HG02852 (cell line): ENCODE data around the gene PTGER3.
A peak's percentile ranks its signal among the peaks of the same experiment; 100 is the strongest.

Experiments used
- ATAC-seq: cut with Tn5 transposase; IDR thresholded peaks from one replicate; pipeline ENCODE4 v1.9.1; 2021; ENCODE audit warnings: mild to moderate bottlenecking, moderate library complexity; ENCODE audit not compliant: unreplicated experiment

The PTGER3 gene

DNA sequence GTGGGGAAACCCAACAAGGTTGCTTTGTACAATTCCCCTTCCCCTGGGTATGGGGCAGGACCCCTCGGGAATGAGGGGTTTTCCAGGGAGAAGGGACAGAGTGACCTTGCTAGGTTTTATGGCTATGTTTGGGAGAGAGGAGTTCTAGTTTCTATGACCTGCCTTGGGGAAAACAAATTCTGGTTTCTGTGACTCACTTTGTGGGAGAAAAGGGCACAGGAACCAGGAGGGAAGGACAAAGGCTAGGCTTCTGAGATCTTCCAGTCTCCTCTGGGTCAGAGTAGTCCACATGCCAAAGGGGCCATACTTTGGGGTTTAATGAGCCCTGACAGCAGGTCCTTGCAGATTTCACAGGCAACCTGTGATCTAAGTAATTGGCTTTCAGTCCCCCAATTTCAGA lies 5.5 kb upstream of the PTGER3 start:
- no peak for ATAC-seq

DNA sequence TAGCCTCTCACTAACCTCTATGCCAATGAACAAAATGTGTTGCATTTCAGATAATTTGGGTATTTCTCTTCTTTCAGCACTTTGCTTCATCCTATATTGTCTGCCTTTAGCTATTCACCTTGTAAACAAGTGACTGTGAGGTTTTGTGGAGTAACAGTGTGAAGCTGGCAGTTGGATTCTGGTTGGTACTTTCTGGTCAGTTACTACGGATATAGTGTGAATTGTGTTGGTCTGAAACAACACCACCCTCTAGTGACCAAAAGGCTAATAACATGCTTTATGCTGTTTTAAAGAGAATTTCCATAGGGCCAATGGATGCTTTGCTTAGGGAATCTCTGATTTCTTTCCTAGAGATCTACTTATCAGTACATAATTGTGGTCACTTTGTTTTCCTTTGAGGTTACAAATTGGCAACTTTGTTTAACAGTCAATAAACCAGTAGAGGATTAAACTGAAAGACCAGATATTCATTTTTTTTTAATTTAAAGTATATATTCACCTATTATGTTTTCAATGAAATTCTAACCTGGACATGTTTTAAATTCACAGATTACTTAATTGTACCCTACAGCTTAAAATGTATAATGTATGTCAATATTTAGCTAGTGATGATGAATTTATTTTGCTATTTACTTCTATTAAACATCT lies 2.5 kb upstream of the PTGER3 start:
- ATAC-seq = peak; percentile 60

DNA sequence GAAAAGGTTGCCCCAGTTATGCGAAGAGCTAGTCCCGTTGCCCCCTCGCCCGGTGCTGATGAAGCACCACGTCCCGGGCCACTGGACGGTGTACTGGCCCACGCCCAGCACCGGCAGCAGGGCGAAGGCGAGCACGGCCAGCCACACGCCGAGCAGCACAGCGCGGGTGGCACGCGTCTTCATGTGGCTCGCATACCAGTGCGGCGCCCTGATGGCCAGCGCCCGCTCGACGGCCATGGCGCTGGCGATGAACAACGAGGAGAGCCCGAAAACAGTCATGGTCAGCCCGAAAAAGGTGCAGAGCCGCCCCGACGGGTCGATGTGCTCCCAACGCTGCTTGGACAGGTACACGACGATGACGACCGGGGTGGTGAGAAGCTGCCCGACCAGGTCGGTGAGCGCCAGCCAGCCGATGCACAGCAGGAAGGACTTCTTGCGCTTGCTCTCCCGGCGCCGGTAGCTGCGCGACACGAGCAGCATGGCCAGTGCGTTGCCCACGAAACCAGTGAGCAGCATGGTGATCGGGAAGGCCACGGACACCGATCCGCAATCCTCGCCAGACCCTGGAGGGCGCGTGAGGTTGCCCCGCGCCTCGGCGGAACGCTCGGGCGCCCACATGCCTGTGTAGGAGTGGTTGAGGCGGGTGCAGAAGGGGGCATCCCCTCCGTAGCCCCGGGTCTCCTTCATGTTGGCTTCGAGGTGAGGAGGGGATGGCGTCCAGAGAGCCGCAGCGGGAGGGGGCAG lies 553 bp downstream of the PTGER3 start:
- peak; percentile 20 for ATAC-seq

DNA sequence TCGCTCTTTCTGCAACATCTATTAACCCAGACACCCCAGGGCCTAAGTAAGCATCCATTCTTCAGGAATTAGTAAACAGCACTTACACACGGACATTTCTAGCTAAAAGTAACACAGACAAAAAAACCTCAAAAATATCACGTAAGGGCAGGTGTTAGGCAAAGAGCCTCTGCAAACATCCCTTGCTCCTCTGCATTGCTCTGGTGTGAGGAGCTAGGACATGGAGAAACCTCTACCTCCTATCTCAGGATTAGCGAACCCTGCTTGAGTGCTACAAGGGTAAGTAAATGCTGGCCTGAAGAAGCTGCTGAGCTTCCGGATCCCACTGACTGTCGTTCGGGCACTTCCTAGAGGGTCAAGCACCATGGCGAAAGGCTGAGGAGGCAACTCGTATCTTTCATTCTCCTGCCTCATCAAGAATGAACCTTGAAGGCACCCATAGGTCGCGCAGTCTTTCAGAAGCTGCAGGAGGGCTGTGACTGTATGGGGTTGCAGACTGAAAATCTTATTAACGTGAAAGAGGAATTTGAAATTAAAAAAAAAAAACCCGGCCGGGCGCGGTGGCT lies 2.1 kb downstream of the PTGER3 start:
- ATAC-seq = no peak

DNA sequence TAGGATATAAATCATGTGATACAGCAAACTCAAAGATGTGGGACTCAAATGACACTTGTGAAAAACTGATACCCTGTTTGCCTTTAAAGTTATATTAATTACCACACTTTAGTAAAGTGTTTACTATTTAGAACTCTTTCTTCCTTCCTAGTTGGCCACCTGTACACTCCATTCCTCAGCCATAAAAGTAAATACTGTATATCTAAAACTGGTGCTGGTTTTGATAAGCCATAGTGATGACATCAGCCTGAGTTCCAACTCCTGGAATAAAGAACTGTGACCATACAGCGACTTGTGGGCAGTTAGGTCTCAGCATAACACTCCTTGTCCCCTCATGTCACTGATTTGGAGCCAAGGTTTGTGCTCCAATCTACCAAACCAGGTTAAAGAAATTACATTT lies 2.8 kb downstream of the PTGER3 start:
- no peak for ATAC-seq

DNA sequence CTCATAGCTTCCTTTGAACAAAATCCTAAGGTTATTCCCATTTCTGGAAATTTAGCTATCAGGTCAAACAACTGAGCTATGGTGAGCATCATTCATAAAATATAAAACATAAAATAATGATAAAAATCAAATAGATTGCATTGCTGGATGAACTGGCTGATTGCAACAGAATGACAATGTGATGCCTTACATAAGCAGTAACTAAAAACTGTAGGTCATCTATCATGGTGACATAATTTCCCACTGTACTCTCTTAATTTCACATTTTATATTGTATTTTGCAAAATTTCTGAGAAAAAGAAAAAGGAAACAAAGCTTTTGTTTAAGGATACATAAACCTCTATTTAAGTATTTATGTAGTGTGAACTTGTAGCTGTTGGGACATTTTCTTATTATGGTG lies 4.6 kb downstream of the PTGER3 start:
- no peak for ATAC-seq

DNA sequence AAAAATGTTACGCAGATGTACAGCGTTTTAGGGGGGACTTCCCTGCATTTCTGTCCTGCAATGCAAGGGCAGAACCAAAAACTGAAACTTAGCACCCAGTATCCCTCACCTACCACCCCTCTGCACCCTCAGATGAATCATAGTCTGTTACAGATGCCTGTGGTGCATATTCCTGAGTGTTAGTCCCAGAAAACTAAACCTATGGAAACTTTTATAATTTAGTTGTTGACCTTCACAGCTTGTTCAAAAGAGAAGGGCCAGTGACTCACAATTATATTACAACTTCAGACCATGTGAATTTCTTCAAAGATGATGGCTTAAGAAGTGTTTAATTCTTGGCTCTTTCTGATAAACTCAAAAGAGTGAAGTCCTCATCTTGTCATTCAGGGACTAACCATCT lies 5.8 kb downstream of the PTGER3 start:
- no peak for ATAC-seq

DNA sequence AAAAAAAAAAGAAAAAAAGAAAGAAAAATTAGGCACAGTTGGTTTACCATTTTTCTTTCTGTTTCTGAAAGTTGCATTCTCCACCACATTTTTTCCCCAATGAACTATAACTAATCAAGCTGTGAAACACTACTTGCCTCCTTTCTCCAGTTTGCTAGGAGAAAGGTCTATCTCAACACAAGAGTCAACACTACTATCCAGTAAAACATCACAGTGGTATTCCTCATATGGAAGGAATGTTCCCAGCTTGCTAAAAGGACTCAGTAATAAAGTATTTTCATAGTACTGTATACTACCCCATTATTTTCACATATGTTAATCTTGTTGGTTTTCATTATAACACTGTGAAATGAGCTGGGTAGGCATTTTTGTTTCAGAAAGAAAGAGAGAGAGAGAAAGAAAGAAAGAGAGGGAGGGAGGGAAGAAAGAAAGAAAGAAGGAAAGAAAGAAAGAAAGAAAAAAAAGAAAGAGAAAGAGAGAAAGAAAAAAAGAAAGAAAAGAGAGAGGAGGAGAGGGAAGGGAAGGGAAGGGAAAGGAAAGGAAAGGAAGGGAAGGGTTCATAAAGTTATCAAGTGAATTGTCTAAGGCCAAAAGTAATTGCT lies 7.9 kb downstream of the PTGER3 start:
- no peak for ATAC-seq

DNA sequence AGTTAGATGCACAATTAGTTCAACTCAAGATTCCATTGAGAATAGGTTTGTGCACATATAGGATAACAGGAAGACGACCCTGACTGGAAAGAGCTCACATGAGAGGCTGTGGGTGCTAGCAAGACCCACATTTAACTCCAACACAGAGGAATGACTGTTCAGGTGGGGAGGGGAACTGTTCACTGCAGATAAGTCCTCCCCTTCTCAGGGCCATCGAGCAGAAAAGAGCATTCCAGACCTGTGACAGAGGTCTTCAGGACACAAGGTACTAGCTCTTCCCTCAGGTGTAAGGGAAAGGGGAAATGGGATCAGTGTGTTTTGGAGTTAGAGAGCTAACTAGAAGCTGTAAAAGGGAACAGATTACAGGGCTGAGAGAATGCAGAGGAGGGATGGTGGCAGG lies 8.7 kb downstream of the PTGER3 start:
- ATAC-seq = no peak

DNA sequence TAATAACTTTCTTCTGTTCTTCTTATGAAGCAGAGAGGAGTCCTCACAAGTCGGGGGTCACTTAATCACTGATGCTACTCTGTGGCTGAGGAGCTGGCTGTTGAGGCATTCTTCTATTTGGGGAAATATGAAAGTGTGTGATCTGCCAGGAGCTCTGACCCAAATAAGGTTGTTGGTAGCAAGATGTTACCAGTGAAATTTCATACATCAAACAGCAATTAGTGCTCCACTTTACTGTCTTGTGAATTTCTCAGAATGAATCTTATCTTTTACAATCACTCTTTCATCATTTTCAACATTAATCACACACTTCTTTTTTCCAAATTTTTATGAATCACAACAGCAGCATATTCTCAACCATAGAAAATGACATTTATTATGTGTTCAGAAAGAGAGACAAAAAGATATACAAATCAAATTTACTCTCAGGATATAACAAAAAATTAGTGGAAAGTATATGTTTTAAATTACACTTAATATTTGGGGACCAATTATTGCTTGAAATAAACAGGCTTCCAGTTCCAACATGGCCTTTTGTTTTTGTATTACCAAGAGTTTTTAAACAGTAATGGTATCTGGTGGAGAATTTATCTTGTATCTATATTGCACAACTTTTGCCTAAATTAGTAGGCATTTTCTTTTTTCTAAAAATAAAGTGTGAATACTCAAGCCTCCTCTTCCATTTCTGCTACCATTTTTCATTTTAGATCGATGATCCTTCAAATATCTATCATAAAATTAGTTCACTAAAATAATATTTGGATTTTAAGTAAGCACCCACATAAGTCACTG lies 9.6 kb downstream of the PTGER3 start:
- ATAC-seq = no peak

DNA sequence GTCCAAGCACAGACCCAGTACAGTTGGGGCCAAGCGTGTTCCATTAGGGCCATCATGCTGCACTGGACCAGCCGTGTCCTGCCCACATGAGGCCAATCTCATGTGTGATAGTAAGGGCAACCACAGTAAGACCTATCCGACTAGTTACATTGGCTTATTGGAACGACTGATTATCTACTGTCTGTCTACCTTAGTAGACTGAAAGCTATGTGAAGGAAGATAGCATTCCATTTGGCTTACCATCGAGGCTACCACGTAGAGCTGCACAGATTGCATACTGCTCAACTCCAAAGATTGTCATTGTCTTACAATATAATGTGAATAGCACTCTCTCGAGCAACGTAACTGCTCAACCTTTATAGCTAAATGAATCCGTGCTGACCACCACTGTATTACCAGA lies 10.6 kb downstream of the PTGER3 start:
- no peak for ATAC-seq

DNA sequence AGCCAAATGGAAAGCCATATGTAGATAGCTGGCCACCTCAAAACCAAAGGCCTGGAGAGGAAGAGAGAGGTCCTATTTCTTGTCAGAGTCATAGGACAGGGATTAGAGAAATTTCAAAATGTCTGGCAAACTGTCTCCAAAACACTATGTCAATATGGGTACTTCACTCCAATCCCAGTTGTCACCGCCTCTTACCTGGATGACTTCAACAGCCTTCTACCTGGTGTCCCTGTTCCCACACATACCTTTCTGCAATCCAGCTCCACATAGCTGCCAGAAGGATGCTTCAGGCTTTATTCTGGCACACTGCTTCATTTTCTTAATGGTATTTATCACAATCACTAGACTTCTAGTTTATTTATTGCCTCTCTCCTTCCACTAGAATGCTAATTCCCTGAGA lies 14.5 kb downstream of the PTGER3 start:
- ATAC-seq = no peak

DNA sequence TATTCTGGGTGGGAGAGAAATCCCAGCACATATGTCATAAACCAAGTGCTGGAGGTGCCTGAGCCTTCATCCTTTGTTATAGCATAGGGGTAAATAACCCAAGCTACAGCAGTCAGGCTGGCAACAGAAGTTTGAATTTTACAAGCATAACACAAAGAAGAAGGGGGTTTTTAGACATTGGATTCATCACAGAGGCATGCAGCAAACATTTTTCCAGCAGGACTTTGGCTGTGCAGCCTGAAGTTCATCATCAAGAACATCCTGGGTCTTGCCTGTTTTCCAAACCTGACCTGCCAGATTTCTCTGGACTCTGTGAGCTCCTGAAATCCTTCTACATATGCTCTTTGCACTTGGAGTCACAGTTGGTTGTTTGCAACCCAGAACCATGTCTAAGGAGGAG lies 16.2 kb downstream of the PTGER3 start:
- ATAC-seq = no peak

DNA sequence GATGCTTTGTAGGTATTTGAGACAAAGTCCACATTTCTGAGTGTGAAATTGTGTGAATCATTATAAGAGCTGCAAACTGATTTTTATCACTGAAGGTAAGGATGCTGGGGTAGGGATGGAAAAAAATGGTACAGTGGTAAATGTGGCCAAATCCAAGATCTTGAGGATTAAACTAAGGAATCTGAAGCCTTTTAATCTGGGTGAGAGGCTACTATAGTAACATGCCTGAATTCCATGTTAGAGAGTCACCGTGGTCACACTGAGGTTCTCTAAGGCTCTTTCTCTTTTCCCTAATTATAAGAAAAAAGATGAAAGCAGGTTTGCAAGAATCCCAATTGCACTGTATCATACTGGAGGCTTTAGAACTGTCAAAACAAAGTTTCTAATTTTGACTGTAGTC lies 17.6 kb downstream of the PTGER3 start:
- ATAC-seq = no peak

DNA sequence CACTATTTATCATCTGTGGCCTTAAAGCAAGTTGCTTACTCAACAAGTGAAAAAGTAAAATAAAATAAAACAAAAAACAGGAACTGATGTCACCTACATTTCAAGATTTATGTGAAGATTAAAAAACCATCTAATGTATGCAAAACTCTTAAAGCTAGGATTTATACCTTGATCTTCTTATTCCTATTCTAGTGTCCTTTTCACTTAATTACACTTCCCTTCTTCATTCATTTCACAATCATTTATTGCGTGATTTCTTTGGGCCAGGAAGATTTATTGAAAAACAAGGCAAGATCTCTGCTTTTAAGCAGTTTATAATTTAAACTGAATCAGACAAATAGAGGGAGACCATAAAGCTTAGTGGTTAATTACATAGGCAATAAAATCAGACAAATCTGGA lies 18.6 kb downstream of the PTGER3 start:
- no peak for ATAC-seq

DNA sequence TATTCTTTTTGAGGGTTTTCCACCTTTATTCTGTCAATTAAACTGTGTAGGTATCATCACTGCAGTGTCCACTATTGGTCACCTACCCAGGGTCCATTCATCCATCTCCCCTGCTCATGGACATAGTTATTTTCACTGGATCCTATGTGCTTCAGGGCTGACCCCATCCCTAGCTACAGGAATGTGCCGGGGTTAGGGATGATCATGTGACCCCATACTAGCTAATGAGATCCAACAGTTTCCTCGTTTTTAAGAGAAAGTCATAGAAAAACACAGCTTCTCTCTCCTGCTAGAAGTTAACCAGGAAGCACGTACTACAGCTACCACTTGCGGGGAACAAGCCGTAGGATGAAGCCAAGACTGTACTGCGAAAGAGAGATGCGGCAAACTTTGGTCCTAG lies 19.6 kb downstream of the PTGER3 start:
- ATAC-seq = no peak

DNA sequence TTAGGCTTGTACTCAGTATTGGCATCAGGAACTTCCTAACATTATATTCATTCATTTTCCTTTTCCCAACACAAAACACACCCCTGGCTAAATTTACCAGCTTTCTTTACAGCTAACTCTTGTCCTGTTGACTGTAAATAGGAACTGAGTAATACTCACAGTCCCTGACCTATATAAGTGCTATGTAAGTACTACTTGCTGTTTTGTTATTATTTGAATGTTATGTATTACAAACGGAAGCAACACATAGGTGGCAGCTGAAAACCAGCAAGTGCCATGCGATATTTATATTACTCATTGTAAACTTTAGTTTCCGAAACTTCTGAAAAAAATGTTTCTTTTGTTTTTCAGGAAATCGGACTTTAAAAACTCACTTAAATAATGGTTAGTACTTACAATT lies 21.5 kb downstream of the PTGER3 start:
- no peak for ATAC-seq

DNA sequence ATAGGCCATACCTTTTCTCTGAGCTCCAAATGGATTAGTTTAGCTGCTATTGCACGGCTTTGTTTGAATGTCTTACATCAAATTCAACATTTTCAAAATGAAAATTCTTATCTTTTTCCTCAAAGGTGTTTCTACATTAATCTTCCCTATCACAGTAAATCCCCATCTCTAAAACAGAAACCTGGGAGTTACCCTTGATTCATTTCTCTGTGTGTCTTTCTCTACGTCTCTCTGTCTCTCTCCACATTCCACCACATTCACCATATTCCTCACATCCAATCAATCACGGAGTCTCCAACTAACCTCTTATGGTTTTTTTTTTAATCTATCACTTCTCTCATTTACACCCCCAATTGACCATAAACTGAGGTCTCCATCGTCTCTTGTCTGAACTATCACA lies 24.1 kb downstream of the PTGER3 start:
- no peak for ATAC-seq

DNA sequence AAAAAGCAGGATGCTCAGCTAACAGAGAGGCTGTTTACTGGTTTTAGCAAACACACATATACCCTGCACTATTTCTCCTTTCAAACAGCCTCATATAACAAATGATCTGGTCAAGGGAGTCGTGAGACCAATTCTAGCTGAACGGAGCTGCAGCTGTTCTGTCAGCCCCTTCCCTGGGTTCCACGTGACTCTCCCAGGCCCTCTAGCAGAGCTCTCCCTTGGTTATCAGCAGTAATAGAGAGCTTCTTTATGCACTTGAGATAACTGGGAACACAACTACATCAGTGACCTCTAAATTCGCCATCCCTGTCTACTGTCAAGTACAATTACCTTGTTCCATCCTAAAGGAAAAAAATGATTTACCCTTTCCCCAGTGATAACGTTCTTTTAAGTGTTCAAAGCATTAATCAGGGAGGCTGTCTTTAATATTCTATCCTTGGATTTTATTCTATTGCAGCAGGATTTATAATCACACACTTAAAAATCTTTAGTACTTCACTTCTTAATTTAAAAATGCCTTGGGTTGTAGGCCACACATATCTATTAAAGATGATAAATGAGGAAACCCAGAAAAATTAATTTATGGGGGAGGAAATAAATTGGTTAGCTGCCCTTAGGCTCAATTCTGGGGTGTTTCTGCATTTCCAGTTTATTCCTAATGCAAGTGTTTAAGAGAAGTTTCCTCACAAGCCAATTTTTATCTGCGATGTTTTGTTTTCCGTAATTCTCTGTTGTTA lies 28.2 kb downstream of the PTGER3 start:
- ATAC-seq = no peak

DNA sequence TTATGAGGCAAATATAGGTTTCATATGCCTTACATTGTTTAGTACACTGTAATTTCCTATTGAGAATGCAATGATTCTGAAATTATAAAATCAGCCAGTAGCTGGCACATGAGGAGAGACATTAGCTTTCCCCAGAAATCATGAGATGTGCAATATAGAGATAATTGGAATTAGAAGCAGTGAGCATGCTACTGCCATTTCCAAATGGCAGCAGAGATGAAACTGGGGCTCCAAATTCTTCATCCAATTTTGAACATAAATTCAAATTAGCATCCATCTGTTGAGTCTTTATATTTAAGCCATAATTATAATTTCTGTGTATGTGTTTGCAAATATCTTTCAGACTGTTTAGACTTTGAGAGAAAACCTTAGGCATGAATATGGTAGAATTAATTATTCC lies 28.8 kb downstream of the PTGER3 start:
- no peak for ATAC-seq

DNA sequence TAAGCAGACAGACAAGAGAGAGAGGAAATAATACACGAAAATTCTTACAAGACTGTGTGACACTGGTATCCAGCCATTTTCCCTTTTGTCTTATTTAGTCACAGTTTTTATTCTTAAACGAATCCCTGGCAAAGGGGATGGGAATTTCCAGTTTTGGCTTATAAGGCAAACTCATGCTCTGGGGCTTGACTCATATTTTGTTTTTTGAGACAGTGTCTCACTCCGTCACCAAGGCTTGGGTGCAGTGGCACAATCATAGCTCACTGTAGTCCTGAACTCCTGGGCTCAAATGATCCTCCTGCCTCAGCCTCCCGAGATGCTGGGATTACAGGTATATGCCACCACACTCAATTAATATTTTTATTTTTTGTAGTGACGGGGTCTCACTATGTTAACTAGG lies 31.9 kb downstream of the PTGER3 start:
- ATAC-seq = no peak
